ENCODE data around the gene F2RL1.
A peak's percentile ranks its signal among the peaks of the same experiment; 100 is the strongest.

The F2RL1 gene

GRCh38 chr5:76859591-76860247 lies 40.9 kb downstream of the F2RL1 start:
- Histone ChIP-seq H3K4me3 (replicated peaks; ENCODE audit: insufficient read depth, low read length) (no peak overlapping the region), H3K27ac (replicated peaks) (no peak overlapping the region), H3K27me3 (ENCODE audit: insufficient read depth, poor library complexity, severe bottlenecking) (no peaks in the 10 kb centered on the region)
- no peak for TF ChIP-seq POLR2AphosphoS5 (IDR thresholded peaks at IDR 0.05; ENCODE audit: low read depth)
- no peak for TF ChIP-seq REST (IDR thresholded peaks at IDR 0.05; ENCODE audit: insufficient replicate concordance, low read depth)
- no peak for TF ChIP-seq SPI1 (IDR thresholded peaks at IDR 0.05; ENCODE audit: borderline replicate concordance, low read depth)
- no peak for TF ChIP-seq CTCF (IDR thresholded peaks at IDR 0.05; ENCODE audit: insufficient read depth, low read length)
- TF ChIP-seq GABPA (IDR thresholded peaks at IDR 0.05; ENCODE audit: low read depth), result no peak
- DNase-seq (ENCODE audit: low read depth in 1 of 2, low spot score in 1 of 2), result peak in 1 of 2 experiments; percentile 11

GRCh38 chr5:76861612-76862011 lies 42.8 kb downstream of the F2RL1 start:
- no peak overlapping the region for H3K4me3 ChIP-seq (replicated peaks; ENCODE audit: insufficient read depth, low read length)
- H3K27me3 ChIP-seq (ENCODE audit: insufficient read depth, poor library complexity, severe bottlenecking), result no peaks in the 10 kb centered on the region
- no peak for TF ChIP-seq REST (IDR thresholded peaks at IDR 0.05; ENCODE audit: insufficient replicate concordance, low read depth)
- no peak for TF ChIP-seq SPI1 (IDR thresholded peaks at IDR 0.05; ENCODE audit: borderline replicate concordance, low read depth)
- TF ChIP-seq POLR2AphosphoS5 (IDR thresholded peaks at IDR 0.05; ENCODE audit: low read depth), result no peak
- no peak for TF ChIP-seq CTCF (IDR thresholded peaks at IDR 0.05; ENCODE audit: insufficient read depth, low read length)
- TF ChIP-seq GABPA (IDR thresholded peaks at IDR 0.05; ENCODE audit: low read depth), result no peak
- no peak for DNase-seq (ENCODE audit: low read depth in 1 of 2, low spot score in 1 of 2)
- no peak overlapping the region for H3K27ac ChIP-seq (replicated peaks)

GRCh38 chr5:76863001-76863400 lies 44.2 kb downstream of the F2RL1 start:
- Histone ChIP-seq H3K4me3 (replicated peaks; ENCODE audit: insufficient read depth, low read length) (no peak overlapping the region), H3K27me3 (ENCODE audit: insufficient read depth, poor library complexity, severe bottlenecking) (no peaks in the 10 kb centered on the region), H3K27ac (replicated peaks) (no peak overlapping the region)
- DNase-seq (ENCODE audit: low read depth in 1 of 2, low spot score in 1 of 2), result no peak
- TF ChIP-seq POLR2AphosphoS5 (IDR thresholded peaks at IDR 0.05; ENCODE audit: low read depth), result no peak
- TF ChIP-seq CTCF (IDR thresholded peaks at IDR 0.05; ENCODE audit: insufficient read depth, low read length), result no peak
- TF ChIP-seq SPI1 (IDR thresholded peaks at IDR 0.05; ENCODE audit: borderline replicate concordance, low read depth), result no peak
- no peak for TF ChIP-seq REST (IDR thresholded peaks at IDR 0.05; ENCODE audit: insufficient replicate concordance, low read depth)
- no peak for TF ChIP-seq GABPA (IDR thresholded peaks at IDR 0.05; ENCODE audit: low read depth)

All from HL-60 (cell line).